Measurements from ENCODE around the gene MAP3K21. TPM values are rescaled to one million over a fixed set of nuclear protein-coding genes. Genes with fewer than 3 reads are reported as not detected.

Gene MAP3K21
- total and polyA plus RNA-seq, 2 experiments from 2014 or later = 0.70 to 2.9 TPM

DNA sequence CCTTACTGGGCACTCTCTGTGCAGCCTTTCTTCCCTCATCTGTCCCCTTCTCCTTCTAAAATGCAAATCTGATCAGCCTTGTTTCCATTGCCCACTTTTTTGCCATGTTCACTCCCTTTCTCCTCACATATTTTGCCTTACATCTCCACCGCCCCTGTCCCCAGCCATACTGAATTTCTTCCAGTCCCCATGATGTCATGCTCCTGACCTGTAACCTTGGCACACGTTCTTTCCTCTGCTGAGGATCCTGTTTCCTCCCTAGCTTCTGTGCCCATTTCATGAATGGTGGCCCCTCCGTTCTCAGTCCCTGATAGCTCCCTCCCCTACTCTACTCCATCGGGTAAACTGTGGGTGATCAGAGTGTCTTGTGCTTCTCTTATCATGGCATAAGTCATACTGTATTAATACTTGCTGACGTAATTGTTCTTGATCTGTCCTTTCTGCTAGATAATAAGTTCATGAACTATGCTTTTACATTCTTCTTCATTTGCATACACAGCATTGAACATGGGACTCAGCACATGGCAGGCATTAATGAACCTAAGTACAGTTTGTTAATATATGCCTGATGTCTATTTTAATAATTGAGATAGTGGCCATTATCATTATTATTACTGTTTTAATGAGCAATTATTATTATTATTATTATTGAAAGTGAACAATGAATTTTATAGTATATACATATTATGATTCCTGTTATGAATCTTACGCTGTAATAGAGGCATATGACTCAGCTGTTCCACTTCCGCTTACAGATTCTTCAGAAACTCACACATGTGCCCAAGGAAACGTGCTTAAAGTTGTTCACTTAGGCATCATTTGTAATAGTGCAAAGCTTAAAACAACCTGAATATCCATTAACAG is 28.5 kb downstream of the MAP3K21 start:
- DNase-seq (ENCODE audit: low read depth in 1 of 2, low spot score in 1 of 2) = peak in 1 of 2 donors; percentile 7
- Histone ChIP-seq H3K36me3 (no peaks in the 10 kb centered on the region), H3K4me1 (ENCODE audit: low read depth) (no peaks in the 10 kb centered on the region), H3K27me3 (no peaks in the 10 kb centered on the region), H3K27ac (no peak overlapping the region), H3K9me3 (ENCODE audit: low read depth) (no peaks in the 10 kb centered on the region), H3K4me3 (no peak overlapping the region)
- TF ChIP-seq, protein P1, sequence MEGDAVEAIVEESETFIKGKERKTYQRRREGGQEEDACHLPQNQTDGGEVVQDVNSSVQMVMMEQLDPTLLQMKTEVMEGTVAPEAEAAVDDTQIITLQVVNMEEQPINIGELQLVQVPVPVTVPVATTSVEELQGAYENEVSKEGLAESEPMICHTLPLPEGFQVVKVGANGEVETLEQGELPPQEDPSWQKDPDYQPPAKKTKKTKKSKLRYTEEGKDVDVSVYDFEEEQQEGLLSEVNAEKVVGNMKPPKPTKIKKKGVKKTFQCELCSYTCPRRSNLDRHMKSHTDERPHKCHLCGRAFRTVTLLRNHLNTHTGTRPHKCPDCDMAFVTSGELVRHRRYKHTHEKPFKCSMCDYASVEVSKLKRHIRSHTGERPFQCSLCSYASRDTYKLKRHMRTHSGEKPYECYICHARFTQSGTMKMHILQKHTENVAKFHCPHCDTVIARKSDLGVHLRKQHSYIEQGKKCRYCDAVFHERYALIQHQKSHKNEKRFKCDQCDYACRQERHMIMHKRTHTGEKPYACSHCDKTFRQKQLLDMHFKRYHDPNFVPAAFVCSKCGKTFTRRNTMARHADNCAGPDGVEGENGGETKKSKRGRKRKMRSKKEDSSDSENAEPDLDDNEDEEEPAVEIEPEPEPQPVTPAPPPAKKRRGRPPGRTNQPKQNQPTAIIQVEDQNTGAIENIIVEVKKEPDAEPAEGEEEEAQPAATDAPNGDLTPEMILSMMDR (IDR thresholded peaks at IDR 0.05; ENCODE audit: low read depth, low read length) = no peak

DNA sequence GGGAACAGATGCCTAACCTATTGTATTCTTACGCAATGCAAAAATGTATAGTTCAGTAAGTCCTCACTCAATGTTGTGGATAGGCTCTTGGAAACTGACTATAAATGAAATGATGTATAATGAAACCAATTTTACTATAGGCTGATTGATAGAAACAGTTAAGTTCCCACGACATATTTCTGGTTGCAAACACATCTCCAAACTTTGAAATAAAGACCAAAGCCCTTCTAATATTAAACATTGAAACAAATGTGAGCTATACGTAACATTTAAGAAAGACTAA is 29.1 kb downstream of the MAP3K21 start:
- Histone ChIP-seq H3K36me3 (no peaks in the 10 kb centered on the region), H3K27me3 (no peaks in the 10 kb centered on the region), H3K9me3 (ENCODE audit: low read depth) (no peaks in the 10 kb centered on the region), H3K4me3 (no peak overlapping the region), H3K27ac (no peak overlapping the region), H3K4me1 (ENCODE audit: low read depth) (no peaks in the 10 kb centered on the region)
- DNase-seq (ENCODE audit: low read depth in 1 of 2, low spot score in 1 of 2) = no peak
- TF ChIP-seq, protein P1 (IDR thresholded peaks at IDR 0.05; ENCODE audit: low read depth, low read length) = no peak

DNA sequence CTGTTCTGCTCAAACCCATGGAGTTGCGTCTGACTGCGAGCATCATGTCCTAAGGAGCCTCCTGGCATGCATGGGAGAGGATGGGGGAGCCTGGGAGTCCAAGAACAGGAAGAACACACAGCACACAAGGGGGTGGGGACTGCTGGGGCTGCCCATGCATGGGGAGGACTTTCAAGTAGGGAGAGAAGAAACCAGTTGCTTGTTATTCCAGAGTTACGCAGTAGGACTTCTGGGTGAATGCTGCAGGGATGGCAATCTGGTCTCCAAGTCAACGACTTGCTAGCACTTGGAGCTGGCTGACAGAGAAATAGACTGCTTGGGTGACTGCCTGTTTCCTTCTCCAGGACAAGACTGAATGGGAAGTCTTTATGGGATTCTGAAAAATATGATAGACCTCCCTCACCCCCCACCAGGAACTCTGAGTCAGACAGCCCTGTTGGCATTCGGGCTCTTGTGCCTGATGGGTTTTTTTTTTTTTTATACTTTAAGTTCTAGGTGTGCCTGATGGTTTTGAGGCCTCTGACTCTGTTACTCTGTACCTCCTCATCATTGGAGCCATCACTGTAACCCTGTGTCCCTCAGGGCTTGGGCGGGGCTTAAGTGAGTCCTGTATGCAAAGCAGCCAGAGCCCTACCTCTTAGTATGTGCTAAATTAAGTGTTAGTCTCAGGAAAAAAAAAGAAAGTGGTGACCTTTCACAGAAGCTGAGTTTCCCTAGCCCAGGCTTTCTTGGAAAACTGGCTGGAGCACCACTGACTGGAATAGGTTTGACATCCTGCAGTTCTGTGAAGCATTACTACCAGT is 30.3 kb downstream of the MAP3K21 start:
- Histone ChIP-seq H3K9me3 (ENCODE audit: low read depth) (no peaks in the 10 kb centered on the region), H3K36me3 (no peaks in the 10 kb centered on the region), H3K4me1 (ENCODE audit: low read depth) (no peaks in the 10 kb centered on the region), H3K27ac (no peak overlapping the region), H3K4me3 (no peak overlapping the region), H3K27me3 (no peaks in the 10 kb centered on the region)
- TF ChIP-seq, protein P1 (IDR thresholded peaks at IDR 0.05; ENCODE audit: low read depth, low read length) = no peak
- no peak for DNase-seq (ENCODE audit: low read depth in 1 of 2, low spot score in 1 of 2)

GRCh38 chr1:233359431-233359830 is 31.9 kb downstream of the MAP3K21 start:
- no peaks in the 10 kb centered on the region for H3K4me1 ChIP-seq (ENCODE audit: low read depth)
- H3K27ac ChIP-seq = no peak overlapping the region
- TF ChIP-seq, protein P1 (IDR thresholded peaks at IDR 0.05; ENCODE audit: low read depth, low read length) = no peak
- no peaks in the 10 kb centered on the region for H3K9me3 ChIP-seq (ENCODE audit: low read depth)
- H3K27me3 ChIP-seq = no peaks in the 10 kb centered on the region
- DNase-seq (ENCODE audit: low read depth in 1 of 2, low spot score in 1 of 2) = no peak
- no peaks in the 10 kb centered on the region for H3K36me3 ChIP-seq
- no peak overlapping the region for H3K4me3 ChIP-seq

DNA sequence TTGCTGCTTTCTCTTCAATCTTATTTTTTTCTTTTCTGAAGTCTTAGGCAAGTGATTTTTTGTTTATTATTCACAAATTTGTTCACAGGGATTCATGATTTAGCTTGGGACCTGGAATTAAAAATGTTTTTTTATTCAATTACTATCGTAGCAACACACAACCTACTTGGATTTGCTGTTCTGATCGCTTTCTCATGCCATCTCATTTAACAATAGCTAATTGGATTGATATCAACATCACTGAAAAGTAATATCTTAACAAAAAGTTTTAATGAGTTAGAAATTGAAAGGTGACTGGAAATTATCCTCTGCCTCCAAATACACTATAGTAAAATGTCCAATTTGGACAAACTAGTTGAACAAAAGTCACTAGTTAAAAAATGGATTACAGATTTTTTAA is 32.4 kb downstream of the MAP3K21 start:
- Histone ChIP-seq H3K9me3 (ENCODE audit: low read depth) (no peaks in the 10 kb centered on the region), H3K4me3 (no peak overlapping the region), H3K27me3 (no peaks in the 10 kb centered on the region), H3K27ac (no peak overlapping the region), H3K4me1 (ENCODE audit: low read depth) (no peaks in the 10 kb centered on the region), H3K36me3 (no peaks in the 10 kb centered on the region)
- DNase-seq (ENCODE audit: low read depth in 1 of 2, low spot score in 1 of 2) = no peak
- TF ChIP-seq, protein P1 (IDR thresholded peaks at IDR 0.05; ENCODE audit: low read depth, low read length) = no peak
